22Rv1 (cell line): ENCODE results near the gene RHEBL1.

Experiments
- H3K27ac ChIP-seq: fragments of 450-650 bp; 2 replicates; pipeline ENCODE4 v1.5.1; 2017
- CTCF ChIP-seq: fragments of 450-650 bp; IDR thresholded peaks from 2 replicates; pipeline ENCODE4 v1.5.1; 2017; ENCODE audit warnings: mild to moderate bottlenecking
- ZFX ChIP-seq: fragments of 450-650 bp; IDR thresholded peaks from 2 replicates; pipeline ENCODE4 v1.6.1; 2017; ENCODE audit warnings: antibody characterized with exemption, borderline replicate concordance

RHEBL1 gene

GRCh38 chr12:49033611-49034285 lies 36.0 kb downstream of the RHEBL1 start:
- no peak overlapping the region for H3K27ac ChIP-seq
- no peak for TF ChIP-seq CTCF
- no peak for TF ChIP-seq ZFX

GRCh38 chr12:49032679-49033447 lies 36.9 kb downstream of the RHEBL1 start:
- H3K27ac ChIP-seq = no peak overlapping the region; the same call in 1 of the 2 replicates
- no peak for TF ChIP-seq CTCF
- no peak for TF ChIP-seq ZFX

GRCh38 chr12:49032276-49032675 lies 37.5 kb downstream of the RHEBL1 start:
- no peak for TF ChIP-seq ZFX
- no peak for TF ChIP-seq CTCF
- no peak overlapping the region for H3K27ac ChIP-seq

- TF ChIP-seq ZFX (no peak), CTCF (no peak)
- no peak overlapping the region for H3K27ac ChIP-seq
These were observed 38.1 kb downstream of the RHEBL1 start for GRCh38 chr12:49031573-49032161.

- TF ChIP-seq ZFX (no peak), CTCF (no peak)
- H3K27ac ChIP-seq = no peak overlapping the region
These were observed 38.8 kb downstream of the RHEBL1 start for GRCh38 chr12:49030714-49031572.

- TF ChIP-seq ZFX (no peak), CTCF (no peak)
These were observed 39.7 kb downstream of the RHEBL1 start for GRCh38 chr12:49030119-49030518.

More at GRCh38 chr12:49030119-49030518, 39.7 kb downstream of the RHEBL1 start:
- H3K27ac ChIP-seq = no peak overlapping the region
